Stimulated activated CD8-positive, alpha-beta memory T cell treated with anti-CD3 and anti-CD28 coated beads, Interleukin-7, amount 100 ng/mL, for 48 hours (primary cell): ENCODE data around the gene CD44.

Experiments
- DNase-seq, 2 donors: peaks; one replicate each; pipeline ENCODE4 v3.0.0-alpha.2; 2020; ENCODE audit warnings: low read depth in 1 of 2; ENCODE audit errors: extremely low read depth in 1 of 2

Gene CD44

DNA sequence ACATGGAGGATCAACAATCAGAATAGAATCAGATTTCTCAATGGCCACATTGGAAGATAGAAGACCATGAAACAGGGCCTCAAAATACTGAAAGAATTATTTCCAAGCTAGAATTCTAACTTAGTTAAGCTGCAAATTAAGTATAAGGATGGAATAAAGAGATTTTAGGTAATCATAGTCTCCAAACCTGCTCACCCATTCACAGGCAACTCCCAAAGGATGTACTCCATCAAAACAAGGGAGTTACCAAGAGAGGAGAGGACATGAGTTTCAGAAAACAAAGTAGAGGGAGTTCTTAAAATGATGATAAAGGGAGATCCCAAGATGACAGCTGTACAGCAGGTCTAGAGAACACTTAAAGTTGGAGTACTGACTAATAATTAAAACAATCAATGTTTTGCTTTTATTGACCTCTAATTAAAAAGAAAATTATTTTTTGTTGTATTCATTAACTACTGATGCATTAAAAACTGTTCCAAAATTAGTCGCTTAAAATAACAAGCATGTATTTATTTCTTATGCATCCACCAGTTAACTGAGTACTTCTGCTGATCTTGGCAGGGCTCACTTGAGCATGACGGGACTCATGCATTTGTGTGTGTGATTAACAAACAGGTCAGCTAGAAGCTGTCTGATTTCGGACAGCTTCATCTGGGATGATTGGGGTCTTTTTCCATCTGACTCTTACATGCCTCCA lies 95.6 kb downstream of the CD44 start:
- DNase-seq: no peak

DNA sequence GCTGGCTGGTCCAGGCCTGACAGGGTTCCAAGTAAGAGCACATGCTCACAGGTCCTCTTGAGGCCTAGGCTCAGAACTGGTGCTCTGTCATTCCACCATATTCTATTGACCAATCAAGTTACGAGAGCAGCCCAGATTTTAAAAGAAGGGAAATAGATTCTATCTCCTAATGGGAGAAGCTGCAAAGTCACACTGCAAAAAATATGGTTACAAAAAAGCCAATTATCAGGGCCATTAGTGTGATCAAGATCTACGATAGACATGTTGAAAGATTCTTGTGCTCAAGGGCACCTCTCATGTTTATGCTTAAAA lies 96.1 kb downstream of the CD44 start:
- DNase-seq: no peak

GRCh38 chr11:35235498-35235897 lies 96.5 kb downstream of the CD44 start:
- no peak for DNase-seq

DNA sequence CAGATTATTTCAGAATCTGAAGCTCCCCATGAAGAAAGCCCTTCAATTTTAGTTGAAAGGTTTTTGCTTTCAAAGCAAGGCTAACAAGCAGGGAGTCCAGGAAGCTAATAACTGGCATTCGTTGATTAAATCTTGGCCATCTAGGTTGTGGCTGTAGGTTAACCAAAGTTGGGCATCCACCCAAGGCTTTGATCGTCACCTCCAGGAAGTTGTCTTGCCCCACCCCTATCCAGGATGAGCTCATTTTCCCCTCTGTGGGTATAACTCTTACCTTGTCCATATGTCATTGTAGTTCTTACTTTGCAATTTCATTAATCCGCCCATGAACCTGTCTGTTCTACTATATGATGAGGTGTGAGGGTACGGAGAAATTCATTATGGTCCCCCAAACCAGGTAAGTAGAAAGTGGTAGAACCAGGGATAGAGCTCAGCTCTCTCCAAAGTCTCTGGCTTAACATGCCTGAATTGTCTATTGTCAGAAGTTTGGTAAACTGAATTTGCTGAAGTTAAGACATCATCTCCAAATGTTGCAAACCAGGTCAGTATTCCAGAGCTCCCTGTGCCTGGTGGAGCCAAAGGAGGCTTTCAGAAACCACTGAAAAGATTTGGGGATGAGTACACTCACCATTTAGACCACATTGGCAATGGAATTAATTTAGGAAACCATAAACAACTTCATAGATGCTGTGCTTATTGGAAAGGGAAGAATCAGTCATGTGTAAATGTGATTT lies 97.1 kb downstream of the CD44 start:
- DNase-seq: peak; percentile 23 to 70

GRCh38 chr11:35236667-35237003 lies 97.7 kb downstream of the CD44 start:
- DNase-seq: no peak

GRCh38 chr11:35237351-35237750 lies 98.4 kb downstream of the CD44 start:
- DNase-seq: no peak

GRCh38 chr11:35237860-35238715 lies 99.1 kb downstream of the CD44 start:
- peak in 1 of 2 donors; percentile 42 for DNase-seq

GRCh38 chr11:35238882-35239281 lies 99.9 kb downstream of the CD44 start:
- DNase-seq: no peak

- no peak for DNase-seq
Observed at GRCh38 chr11:35239471-35240075, 100.6 kb downstream of the CD44 start.

GRCh38 chr11:35241083-35241482 lies 102.1 kb downstream of the CD44 start:
- DNase-seq: no peak

DNA sequence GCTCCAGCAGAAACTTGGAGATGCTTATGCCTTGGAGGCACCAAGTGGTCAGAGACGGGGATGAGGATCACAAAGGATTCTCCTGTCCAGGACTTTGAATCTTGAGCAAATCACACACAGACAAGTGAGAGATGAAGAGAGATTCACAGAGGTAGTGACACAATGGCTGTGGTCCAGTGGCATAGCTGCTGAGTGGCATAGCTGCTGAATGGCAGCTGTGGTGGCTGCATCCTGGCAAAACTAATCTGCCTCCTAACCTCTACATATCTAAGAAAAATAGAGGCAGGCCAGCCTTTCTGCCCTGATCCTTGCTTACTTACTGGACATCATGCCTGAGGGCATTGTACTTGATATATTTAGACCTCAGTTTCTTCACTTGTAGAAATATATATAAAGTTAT lies 102.6 kb downstream of the CD44 start:
- DNase-seq: no peak

DNA sequence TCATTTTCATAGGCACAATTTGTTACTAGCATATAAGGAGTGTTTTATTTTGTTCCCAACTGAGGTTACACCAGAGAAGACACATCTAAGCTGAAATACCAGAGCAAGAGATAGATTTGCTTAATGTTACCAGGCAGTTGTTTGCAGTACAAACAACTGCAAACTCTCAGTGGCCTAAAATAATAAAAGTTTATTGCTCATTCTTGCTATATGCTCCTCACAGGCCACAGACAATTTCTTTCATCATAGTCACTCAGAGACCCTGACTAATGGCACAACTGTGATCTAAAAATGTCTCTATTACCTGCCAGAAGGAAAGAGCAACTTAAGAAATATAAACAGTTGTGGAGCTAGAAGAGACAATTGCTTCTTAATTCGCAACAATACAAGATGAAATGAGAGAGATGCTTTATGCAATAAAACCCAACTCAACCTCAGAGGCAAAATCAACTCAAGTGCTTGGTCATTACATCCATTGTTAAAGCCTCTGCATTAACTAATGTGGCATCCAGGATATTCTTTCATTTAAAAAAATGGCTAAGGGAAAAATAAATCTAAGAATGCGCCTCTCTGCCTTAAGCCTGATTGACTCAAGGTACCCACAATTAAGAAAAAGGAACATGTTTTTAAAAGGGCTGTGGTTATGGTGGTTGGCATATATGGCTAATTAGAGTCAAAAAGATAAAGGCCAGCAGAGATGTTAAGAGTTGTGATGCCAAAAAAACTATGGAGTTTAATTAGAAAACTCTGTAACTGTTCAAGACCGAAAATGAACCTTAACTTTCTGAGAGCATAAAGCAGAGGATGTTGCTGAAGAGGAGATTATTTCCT lies 103.7 kb downstream of the CD44 start:
- no peak for DNase-seq

DNA sequence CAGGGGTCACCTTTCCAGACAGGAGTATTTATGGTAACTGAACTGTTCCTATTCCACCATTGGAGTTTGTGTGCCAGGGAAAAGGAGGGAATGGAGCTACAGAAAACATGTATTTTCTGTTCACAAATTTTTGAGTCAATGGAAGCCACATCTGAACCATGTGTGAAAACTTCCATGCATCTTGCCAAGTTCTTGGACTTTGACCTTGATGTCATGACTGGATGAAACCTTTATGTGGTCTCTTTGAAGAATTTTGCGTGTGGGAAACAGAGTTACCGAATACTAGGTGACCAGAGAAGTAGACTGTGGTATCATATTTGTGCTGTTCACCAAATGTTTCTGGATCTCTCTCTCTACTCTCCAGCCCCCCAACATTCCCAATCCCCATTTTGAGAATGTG lies 104.8 kb downstream of the CD44 start:
- DNase-seq: no peak

DNA sequence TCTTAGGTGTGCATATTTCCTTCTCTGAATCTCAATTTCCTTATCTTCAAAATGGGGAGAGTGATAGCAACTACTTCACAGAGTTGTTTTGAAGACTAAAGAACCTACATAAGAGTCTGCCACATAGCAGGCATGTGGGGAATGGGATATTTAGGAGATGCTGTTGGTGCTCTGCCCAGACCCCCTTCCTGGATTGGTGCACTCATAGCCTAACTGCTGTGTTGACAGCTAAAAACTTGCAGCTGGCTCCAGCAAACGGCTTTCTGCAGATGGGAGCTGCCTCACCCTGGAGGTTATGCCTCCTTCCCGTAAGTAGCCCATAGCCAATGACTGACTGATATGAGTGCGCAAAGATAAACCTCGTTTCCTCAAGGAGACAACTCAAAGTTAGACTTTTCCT lies 106.1 kb downstream of the CD44 start:
- no peak for DNase-seq

- DNase-seq: no peak
Observed at GRCh38 chr11:35245786-35246185, 106.8 kb downstream of the CD44 start.

- DNase-seq: no peak
Observed at GRCh38 chr11:35246745-35247144, 107.8 kb downstream of the CD44 start.

GRCh38 chr11:35247428-35247827 lies 108.5 kb downstream of the CD44 start:
- no peak for DNase-seq

GRCh38 chr11:35247863-35248262 lies 108.9 kb downstream of the CD44 start:
- no peak for DNase-seq

GRCh38 chr11:35248558-35249323 lies 109.8 kb downstream of the CD44 start:
- no peak for DNase-seq

DNA sequence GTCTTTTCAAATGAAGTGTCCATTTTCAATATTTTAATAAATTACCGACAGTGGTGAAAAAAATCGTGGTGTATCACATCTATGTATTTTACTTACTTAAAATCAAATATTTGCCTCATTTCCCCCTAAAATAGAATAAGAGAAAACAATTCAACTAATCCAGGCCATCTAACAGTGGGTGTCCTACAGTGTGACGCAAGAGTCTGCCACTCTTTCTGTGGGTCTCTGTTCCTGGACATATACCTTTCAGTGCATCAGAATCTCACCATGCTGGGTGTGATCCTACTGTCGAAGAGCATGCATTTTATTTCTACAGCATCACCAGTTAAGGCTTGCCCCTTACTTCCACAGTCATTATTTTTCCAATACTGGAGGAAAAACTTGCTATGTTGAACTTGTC lies 111.2 kb downstream of the CD44 start:
- no peak for DNase-seq
